Stimulated activated CD4-positive, alpha-beta T cell treated with anti-CD3 and anti-CD28 coated beads, TNF-alpha, amount 100 ng/mL, for 48 hours (primary cell): Measurements from ENCODE around the gene SCN9A.
"Not testable (repeated sequence)": the region's sequence is repeated elsewhere in the genome, so short reads cannot be mapped to it uniquely, and the experiment has no call there.

Experiments
- DNase-seq, 3 donors: peaks; one replicate each; pipeline ENCODE4 v3.0.0-alpha.2; 2020; ENCODE audit warnings: low read depth in 3 of 3

SCN9A gene

GRCh38 chr2:166375195-166375735 is 479 bp downstream of the SCN9A start:
- no peak for DNase-seq

- peak in 1 of 3 donors; percentile 21 for DNase-seq
Observed at GRCh38 chr2:166373951-166374350, 1.8 kb downstream of the SCN9A start.

- no peak for DNase-seq
Observed at GRCh38 chr2:166373539-166373938, 2.2 kb downstream of the SCN9A start.

DNA sequence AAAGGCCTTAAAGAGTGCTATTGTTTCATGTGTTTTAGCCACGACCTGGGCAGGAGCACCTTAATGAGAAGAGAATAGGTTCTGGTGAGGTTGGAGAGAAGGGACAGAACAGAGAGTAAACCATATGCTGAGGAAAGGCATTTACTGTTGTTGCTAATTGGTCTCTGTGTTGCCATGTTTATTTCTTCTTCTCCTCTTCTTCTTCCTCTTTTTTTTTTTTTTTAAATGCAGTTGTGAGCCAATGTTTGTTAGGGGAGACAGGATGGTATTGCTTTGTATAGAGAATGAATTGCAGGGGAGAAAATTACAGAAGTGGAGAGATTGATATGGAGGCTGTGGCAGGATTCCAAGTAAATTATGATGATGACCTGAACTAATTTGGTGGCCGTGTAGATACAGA is 2.6 kb downstream of the SCN9A start:
- no peak for DNase-seq

- no peak for DNase-seq
Observed at GRCh38 chr2:166372046-166372445, 3.7 kb downstream of the SCN9A start.

DNA sequence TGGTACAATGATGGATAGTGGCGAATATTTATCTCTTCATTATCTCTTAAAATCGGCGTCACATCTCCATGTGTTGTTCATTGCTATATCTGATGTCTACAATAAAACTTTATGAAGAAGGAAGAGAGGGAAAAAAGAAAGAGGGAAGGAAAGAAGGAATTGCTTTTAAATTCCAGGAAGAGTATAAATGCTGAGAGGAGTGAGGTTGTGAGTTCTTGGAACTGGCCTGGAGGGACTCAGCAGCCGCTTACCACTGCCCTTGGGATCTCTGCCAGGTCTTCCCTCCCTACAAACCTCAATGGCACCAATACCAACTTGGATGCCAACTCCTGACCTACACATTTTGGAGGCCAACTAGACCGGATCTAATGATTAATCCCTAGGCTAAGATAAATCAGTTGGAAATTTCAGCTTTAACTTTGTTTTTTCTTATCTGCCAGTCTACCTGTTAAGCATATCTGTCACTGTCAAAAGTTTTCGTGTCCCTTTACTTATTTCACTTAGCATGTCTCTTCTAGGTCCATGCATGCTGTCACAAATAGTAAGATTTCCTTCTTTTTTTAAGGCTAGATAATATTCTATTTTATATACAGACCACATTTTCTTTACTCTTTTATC is 9.8 kb downstream of the SCN9A start:
- no peak for DNase-seq

DNA sequence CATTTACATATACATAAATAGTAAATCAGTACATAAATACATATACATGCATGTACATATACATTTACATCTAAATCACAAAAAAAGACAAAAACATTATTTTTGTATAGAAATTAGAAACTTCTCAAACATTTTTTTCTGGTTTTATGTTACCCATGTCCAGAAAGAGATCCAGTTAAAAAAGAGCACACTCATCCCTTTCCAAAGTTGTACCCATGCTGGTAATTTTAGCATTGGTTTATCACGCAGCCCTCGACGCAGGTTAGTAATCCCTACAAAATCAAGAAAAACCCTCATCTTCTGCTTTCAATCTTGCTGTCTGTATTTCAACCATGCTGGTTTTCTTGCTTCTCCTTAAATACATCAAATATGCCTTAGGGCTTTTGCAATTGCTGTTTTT is 10.5 kb downstream of the SCN9A start:
- DNase-seq: no peak

GRCh38 chr2:166364476-166365161 is 11.1 kb downstream of the SCN9A start:
- no peak for DNase-seq

DNA sequence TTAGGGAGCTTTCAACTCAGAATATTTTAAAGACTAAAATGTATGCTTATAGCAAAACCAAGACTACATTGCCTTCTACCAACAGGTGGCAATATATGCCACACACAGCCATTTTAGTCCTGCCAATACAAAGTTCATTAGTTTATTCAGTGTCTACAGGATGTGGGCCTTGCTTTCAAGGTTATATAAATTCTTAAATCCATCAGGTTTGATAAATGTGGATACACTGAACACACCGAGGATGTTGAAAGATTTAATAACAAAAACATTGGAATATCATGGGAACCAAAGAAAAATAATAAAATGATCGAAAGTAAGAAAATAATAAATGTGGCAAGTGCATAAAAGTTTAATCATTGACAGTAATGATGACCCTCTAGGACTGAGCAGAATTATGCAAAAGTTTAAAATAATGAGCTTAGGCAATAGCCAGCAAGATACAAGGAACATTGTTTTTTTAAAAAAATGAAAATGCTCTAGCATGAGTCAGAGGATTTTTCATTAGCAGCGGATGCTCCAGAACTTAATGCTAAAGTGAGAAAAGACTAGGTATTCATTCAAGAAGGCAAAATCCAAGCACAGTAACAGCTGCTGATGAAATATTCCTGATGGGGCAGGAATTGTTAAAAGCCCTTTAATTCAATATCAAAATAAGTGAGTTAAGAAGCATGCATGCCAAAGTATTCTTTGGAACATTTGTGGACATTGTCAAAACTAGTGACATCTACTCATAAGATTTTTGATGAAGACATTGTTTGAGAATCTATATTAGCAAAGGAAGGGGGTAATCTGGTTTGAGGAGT is 14.2 kb downstream of the SCN9A start:
- DNase-seq: no peak

- no peak for DNase-seq
Observed at GRCh38 chr2:166360906-166361305, 14.8 kb downstream of the SCN9A start.

- DNase-seq: no peak
Observed at GRCh38 chr2:166360426-166360825, 15.3 kb downstream of the SCN9A start.

GRCh38 chr2:166357950-166358321 is 17.8 kb downstream of the SCN9A start:
- not testable (repeated sequence) for DNase-seq

DNA sequence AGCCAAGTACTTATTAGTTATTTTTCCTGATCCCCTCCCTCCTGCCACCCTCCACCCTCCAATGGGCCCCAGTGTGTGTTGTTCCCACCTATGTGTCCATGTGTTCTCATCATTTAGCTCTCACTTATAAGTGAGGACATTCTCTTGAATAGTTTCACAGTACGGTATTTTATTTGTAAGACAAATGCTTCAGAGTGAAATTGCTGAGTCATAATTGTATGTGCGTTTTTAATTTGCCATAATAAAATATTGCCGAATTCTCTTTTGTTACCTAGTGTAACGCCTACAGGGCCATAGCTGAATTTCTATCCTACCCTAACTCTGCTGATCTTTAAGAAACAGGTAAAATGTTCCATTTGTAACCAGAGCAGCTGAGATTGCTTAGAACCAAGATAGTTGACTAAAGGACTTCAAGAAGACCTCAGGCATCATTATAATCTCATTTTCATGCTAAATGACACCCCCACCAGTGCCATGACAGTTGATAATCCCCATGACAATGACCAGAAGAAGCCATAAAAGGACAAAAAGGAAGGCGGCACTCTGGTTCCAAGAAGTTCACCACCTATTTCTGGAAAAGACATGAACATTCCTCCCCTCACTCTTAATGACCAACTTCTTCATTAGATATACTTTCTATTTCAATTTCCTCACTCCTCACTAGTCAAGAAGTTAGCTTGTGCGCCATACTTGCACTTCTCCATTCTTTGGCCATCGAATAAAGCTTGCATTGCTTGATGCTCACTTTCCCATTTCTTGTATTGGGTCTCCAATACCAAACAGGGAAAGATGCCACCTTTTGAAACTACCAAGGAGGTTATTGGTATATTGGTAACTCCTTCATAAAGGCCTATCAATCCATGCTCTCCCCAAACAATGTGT is 18.4 kb downstream of the SCN9A start:
- DNase-seq: no peak

DNA sequence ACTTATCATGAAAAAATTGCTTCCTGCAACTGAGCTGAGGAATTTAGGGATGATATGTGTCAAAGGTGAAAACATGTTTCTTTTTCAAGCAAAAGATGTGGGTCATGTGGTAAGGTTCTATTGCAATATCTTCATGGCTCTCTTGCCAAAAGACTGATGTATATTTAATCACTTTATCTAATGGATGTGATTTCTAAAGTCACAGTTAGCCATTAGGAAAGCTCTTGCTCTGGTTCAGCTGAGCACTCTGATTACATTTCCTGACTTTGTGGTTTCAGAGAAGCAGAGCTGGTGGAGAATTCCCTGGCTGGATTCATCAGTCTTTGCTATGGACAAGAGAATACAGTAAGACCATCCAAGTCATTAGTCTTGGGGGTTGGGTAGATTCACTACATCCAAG is 24.4 kb downstream of the SCN9A start:
- DNase-seq: no peak

- no peak for DNase-seq
Observed at GRCh38 chr2:166350525-166350924, 25.2 kb downstream of the SCN9A start.

GRCh38 chr2:166344286-166345113 is 31.2 kb downstream of the SCN9A start:
- DNase-seq: no peak

DNA sequence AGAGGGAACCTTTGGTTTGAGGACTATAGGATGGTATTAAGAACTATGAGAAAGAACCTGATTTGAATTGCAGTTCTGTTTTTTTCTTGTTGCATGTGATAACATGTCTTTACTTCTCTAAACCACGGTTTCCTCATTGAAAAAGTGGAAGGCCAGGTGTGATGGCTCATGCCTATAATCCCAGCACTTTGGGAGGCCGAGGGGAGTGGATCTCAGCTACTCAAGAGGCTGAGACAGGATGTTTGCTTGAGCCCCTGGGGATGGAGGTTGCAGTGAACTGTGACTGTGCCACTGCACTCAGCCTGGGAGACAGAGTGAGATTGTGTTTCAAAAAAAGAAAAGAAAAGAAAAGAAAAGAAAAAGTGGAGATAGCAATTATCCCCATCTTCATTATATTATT is 32.3 kb downstream of the SCN9A start:
- DNase-seq: no peak

DNA sequence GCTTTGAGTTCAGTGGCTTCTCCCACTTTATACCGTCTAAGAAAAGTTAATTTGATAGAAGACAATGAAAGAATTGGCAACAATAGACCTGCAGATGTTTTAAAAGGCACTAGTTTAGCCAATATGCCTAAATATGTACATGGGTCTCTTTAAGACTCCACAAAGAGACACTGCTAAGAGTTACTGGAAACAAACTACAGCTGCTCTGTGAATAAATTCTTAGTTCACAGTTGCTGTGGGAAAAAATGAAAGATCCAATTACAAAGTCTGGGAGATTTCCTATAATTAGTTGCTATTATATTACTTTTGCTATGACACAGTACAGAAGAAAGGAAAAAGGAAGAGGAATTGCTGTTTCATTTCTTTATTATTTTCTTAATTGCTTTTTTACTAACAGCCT is 34.3 kb downstream of the SCN9A start:
- no peak for DNase-seq

DNA sequence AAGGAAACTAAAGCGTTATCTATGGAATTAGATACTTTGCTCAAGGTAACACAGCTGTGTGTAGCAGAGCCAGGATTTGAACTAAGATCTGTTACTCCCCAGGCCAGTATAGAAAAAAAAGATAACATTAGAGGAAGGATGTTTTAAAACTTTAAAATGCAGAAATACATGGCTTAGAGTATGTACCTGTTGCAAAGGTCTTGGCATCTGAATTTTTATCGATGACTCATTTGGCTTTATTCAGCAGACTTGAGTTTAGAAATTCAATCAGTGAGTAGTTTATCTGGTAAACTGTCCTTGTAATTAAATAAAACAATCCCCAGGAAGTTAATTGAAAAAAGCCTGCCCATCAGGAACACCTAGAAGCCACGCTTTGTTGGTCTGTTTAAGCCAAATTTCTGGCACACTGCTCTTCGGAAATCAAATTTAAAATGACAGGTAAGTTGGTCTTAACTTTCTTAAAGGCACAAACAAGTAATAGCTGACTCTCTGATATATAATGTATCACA is 36.9 kb downstream of the SCN9A start:
- no peak for DNase-seq

DNA sequence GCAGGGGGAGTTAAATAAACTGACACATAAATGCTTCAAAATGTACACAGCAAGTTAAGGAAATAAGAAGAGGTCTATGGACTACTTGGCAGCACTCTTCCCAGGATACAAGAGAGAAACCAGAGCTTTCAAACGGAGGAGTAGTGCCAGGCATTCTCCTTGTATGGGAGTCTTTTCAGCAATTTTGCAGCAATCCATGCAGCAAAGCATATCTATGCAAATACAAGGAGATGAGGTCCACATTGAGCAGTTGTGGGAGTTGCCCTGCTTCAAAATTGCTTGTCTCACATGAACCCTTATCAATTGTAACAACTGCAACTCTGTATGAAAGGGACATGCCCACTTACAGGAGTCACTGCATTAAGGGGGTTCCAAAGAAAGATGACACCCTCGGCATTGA is 37.8 kb downstream of the SCN9A start:
- DNase-seq: no peak

DNA sequence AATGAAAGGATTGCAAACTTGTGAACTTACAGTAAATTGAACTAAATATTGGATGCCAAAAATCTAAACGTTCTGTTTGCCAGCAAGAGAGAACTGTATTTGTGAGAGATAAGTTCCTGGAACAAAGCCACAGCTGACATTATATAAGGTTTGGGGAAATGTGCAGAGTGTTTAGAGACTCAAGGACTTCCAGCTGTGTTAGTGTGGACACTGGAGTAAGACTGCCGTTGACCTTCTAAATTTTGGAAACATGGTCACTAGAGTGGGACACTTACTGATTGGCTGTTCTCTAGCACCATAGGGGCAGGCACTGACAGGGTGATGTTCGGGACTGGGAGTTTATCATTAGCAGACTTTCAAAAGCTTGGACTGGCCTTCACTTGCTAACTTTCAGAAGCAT is 40.5 kb downstream of the SCN9A start:
- DNase-seq: no peak
